Kidney (tissue), 14 donors: ENCODE data around the gene SH2D4B. TPM values are rescaled to one million over a fixed set of nuclear protein-coding genes. Genes with fewer than 3 reads are reported as not detected.

Experiments used
- DNase-seq, 5 donors: peaks; one replicate each; pipeline ENCODE4 v3.0.0-alpha.2; 2013 to 2020
- FAIRE-seq: peaks from 2 replicates; lab custom pipeline; 2012; peaks lifted over from hg19 to GRCh38; lab: Jason Lieb, UNC
- H3K27ac ChIP-seq, 2 donors: one replicate each; pipeline ENCODE4 v1.7.0; 2013; ENCODE audit warnings: low read depth in 2 of 2, low read length in 2 of 2, inconsistent platforms in 1 of 2
- H3K27me3 ChIP-seq: one replicate; pipeline ENCODE4 v1.7.1; 2013; ENCODE audit warnings: low read length, inconsistent platforms; ENCODE audit not compliant: control insufficient read depth, insufficient read depth
- H3K36me3 ChIP-seq, 3 donors: one replicate each; pipeline versions ENCODE4 v1.7.0 to v1.7.1; 2013; ENCODE audit warnings: low read length in 3 of 3, control low read depth in 1 of 3, inconsistent platforms in 1 of 3; ENCODE audit not compliant: insufficient read depth in 3 of 3, control insufficient read depth in 2 of 3
- H3K4me1 ChIP-seq, 3 donors: one replicate each; pipeline versions ENCODE4 v1.7.0 to v1.7.1; 2013; ENCODE audit warnings: low read length in 3 of 3, inconsistent platforms in 1 of 3, low read depth in 1 of 3; ENCODE audit not compliant: control insufficient read depth in 2 of 3, insufficient read depth in 2 of 3
- H3K4me3 ChIP-seq, 3 donors: one replicate each; pipeline versions ENCODE4 v1.7.0 to v1.8.1; 2013; ENCODE audit warnings: low read length in 3 of 3, control low read depth in 1 of 3, inconsistent platforms in 1 of 3
- H3K9ac ChIP-seq, 3 donors: one replicate each; pipeline versions ENCODE4 v1.7.0 to v1.7.1; 2013; ENCODE audit warnings: low read length in 3 of 3, control low read depth in 1 of 3, inconsistent platforms in 1 of 3
- H3K9me3 ChIP-seq, 3 donors: one replicate each; pipeline versions ENCODE4 v1.7.0 to v1.7.1; 2013; ENCODE audit warnings: low read length in 3 of 3, control low read depth in 1 of 3, inconsistent platforms in 1 of 3; ENCODE audit not compliant: control insufficient read depth in 2 of 3, insufficient read depth in 1 of 3
- intact Hi-C: fragments of 100-400 bp; cut with DNase I; formaldehyde crosslinking; loops from one replicate; pipeline ENCODE4 v1.11.1; 2022
- polyA plus RNA-seq: library from polyadenylated mRNA; stranded (reverse); fragments of 350-450 nt; fragmentation: Illumina TruSeq; extraction: RNeasy Lipid Tissue Mini Kit (QIAGEN cat#74804); gene quantifications from one replicate; pipeline ENCODE4 v1.2.3, GENCODE V29; 2014; ENCODE audit warnings: low read depth, low replicate concordance; ENCODE audit not compliant: insufficient read depth
- total RNA-seq: library from RNA; stranded (reverse); fragmentation: NEBNext Ultra II Directional; extraction: Animal tissue kit (Norgen Biotek cat#: 25700); gene quantifications from one replicate; pipeline ENCODE4 v1.2.1, GENCODE V29; 2021
- TF ChIP-seq, protein P1 (sequence below): IDR thresholded peaks from 3 replicates; pipeline ENCODE4 v1.5.1; 2012; ENCODE audit warnings: mild to moderate bottlenecking, moderate library complexity, borderline replicate concordance; ENCODE audit not compliant: insufficient read depth; ENCODE audit errors: extremely low read depth
- donor health status: control.
- donor health status: control.
- donor health status: control.
- donor health status: control.
- donor health status: control.
- donor health status: DM: yes; HTN: yes; CAD: no.
- donor health status: Normal renal cell carcinoma (clear cell type).

The SH2D4B gene
- total and polyA plus RNA-seq, 2 donors from 2014 or later = 0.09 TPM; not detected in 1

DNA sequence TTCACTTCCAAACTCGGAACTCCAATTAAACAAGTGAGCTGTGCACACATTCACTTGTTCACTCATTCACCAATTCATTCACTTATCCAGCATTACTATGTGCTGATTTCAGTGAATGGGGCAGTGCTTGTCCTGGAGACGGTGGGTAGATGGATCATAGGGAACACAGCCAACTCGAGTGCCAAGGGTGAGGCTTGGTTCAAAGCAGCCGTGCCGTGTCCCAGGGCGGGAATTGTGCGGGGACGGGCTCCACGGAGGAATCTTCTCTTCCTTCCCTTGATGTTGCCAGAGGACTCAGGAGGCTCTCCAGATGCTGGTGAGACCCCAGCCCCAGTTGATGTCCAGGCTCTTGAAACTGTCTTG is 2.9 kb downstream of the SH2D4B start:
- H3K9ac ChIP-seq = no peak overlapping the region
- H3K36me3 ChIP-seq = no peaks in the 10 kb centered on the region
- H3K4me1 ChIP-seq = no peaks in the 10 kb centered on the region
- H3K27ac ChIP-seq = no peak overlapping the region
- DNase-seq (no peak), FAIRE-seq (no peak)
- TF ChIP-seq, protein P1, sequence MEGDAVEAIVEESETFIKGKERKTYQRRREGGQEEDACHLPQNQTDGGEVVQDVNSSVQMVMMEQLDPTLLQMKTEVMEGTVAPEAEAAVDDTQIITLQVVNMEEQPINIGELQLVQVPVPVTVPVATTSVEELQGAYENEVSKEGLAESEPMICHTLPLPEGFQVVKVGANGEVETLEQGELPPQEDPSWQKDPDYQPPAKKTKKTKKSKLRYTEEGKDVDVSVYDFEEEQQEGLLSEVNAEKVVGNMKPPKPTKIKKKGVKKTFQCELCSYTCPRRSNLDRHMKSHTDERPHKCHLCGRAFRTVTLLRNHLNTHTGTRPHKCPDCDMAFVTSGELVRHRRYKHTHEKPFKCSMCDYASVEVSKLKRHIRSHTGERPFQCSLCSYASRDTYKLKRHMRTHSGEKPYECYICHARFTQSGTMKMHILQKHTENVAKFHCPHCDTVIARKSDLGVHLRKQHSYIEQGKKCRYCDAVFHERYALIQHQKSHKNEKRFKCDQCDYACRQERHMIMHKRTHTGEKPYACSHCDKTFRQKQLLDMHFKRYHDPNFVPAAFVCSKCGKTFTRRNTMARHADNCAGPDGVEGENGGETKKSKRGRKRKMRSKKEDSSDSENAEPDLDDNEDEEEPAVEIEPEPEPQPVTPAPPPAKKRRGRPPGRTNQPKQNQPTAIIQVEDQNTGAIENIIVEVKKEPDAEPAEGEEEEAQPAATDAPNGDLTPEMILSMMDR = no peak
- intact Hi-C loops = no loop called here
- no peaks in the 10 kb centered on the region for H3K27me3 ChIP-seq
- H3K4me3 ChIP-seq = no peak overlapping the region
- no peaks in the 10 kb centered on the region for H3K9me3 ChIP-seq

DNA sequence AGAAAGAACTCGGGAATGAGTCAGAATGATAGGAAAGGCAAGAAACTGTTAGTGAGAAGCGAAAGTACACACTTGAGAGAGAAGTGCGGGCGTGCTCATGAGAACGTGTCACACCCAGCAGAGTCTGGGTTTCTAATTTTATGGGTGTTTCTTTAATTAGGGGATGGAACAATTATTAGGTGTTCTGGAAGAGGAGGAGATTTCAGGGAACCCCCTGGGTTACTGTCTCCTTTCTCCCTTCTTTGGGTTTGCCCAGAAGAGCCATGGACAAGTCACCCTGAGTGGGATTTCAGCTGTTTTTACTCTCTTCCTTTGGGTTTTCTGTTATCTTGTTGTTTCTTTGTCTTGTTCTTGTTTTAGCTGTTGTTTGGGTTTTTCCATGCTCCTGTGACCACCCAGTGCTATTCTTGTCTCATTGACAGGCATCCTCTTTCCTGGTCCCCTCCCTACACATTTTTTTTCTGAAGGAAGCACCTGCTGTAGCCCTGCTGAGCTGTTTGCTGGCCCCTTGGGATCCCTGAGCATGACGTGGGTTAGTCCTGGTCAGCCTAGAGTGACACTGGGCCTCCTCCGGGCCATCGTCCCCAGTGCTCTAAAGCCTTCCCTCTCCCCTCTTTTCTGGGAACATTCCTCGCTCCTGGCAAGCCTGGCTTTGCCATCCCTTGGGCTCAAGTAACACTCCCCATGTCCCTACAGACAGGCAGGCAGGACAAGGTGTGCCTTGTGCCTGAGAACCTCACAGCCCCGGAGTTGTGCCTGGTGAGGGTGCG is 3.5 kb downstream of the SH2D4B start:
- no peak overlapping the region for H3K4me3 ChIP-seq
- TF ChIP-seq, protein P1 = no peak
- no peaks in the 10 kb centered on the region for H3K27me3 ChIP-seq
- H3K9ac ChIP-seq = no peak overlapping the region
- no peaks in the 10 kb centered on the region for H3K9me3 ChIP-seq
- FAIRE-seq = no peak
- no peak overlapping the region for H3K27ac ChIP-seq
- H3K4me1 ChIP-seq = no peaks in the 10 kb centered on the region
- no peaks in the 10 kb centered on the region for H3K36me3 ChIP-seq
- DNase-seq = peak in 1 of 5 donors; percentile 21
- intact Hi-C loops = no loop called here

DNA sequence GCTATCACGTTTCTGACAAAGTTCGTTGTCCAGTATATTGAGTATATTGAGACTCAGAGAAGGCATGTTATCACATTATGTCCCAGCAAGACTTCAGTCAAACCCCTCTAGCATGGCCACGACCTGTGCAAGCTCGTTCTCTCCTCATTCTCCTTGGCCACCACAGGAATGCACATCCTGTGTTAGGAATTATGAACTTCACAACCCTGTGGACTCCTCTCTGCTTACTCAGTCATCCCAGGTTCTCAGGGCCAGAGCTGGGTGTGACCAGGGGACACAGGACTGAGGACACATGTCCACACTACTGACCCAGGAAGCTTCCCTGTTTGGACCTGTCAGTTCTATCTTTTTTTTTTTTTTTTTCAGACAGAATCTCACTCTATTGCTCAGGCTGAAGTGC is 4.4 kb downstream of the SH2D4B start:
- no peaks in the 10 kb centered on the region for H3K4me1 ChIP-seq
- no peak for DNase-seq
- FAIRE-seq = no peak
- H3K36me3 ChIP-seq = no peaks in the 10 kb centered on the region
- intact Hi-C loops = no loop called here
- TF ChIP-seq, protein P1 = no peak
- no peaks in the 10 kb centered on the region for H3K27me3 ChIP-seq
- no peak overlapping the region for H3K9ac ChIP-seq
- no peak overlapping the region for H3K4me3 ChIP-seq
- H3K27ac ChIP-seq = no peak overlapping the region
- H3K9me3 ChIP-seq = no peaks in the 10 kb centered on the region
